ENCODE measurements around the gene ZNF207.

DNA sequence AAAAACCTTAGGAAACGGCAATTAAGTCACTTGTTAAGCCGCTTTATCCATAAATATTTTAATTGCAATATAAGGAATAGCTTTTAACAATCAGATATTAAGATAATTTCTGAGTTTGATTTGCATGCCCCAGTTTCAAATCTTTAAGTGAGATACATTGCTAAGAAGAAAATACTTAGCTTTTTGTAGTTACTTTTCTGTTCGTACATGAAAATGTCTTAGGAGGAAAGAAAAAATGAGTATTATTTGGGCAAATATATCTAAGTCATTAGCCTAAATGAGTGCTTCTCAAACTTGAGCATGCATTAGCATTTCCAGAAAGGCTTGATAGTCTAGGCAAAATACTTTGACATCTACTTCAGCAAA is 6.4 kb downstream of the ZNF207 start:
- TF ChIP-seq, protein P1, sequence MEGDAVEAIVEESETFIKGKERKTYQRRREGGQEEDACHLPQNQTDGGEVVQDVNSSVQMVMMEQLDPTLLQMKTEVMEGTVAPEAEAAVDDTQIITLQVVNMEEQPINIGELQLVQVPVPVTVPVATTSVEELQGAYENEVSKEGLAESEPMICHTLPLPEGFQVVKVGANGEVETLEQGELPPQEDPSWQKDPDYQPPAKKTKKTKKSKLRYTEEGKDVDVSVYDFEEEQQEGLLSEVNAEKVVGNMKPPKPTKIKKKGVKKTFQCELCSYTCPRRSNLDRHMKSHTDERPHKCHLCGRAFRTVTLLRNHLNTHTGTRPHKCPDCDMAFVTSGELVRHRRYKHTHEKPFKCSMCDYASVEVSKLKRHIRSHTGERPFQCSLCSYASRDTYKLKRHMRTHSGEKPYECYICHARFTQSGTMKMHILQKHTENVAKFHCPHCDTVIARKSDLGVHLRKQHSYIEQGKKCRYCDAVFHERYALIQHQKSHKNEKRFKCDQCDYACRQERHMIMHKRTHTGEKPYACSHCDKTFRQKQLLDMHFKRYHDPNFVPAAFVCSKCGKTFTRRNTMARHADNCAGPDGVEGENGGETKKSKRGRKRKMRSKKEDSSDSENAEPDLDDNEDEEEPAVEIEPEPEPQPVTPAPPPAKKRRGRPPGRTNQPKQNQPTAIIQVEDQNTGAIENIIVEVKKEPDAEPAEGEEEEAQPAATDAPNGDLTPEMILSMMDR (IDR thresholded peaks at IDR 0.05; ENCODE audit: insufficient read depth, low read length, poor library complexity, severe bottlenecking): no peak
- no peak for TF ChIP-seq EZH2phosphoT487 (conservative IDR thresholded peaks at IDR 0.05; ENCODE audit: low read length)

All from SU-DHL-6 (cell line).